MCF 10A (cell line): ENCODE results near the gene CATSPERZ. TPM values are rescaled to one million over a fixed set of nuclear protein-coding genes. Genes with fewer than 3 reads are reported as not detected.

ENCODE experiments used
- BruUV-seq: library from RNA; stranded (reverse); fragments of 400-500 nt; replicated peaks from 2 replicates; lab custom pipeline; 2021; lab: Mats Ljungman, UMichigan
- CTCF ChIA-PET: fragments of 300-600 bp; sonication (Branson Sonifier 250); formaldehyde crosslinking; extraction: SDS; loops from one replicate; lab custom pipeline; 2021; ENCODE audit warnings: antibody characterized with exemption, inconsistent platforms; lab: Yijun Ruan, JAX
- POLR2A ChIA-PET: fragments of 300-600, 350-650 bp; sonication (Branson Sonifier 250); formaldehyde crosslinking; extraction: SDS; loops from one replicate; lab custom pipeline; 2020; ENCODE audit warnings: antibody characterized with exemption, inconsistent platforms; lab: Yijun Ruan, JAX
- DNase-seq: peaks from one replicate; pipeline ENCODE4 v3.0.0-alpha.2; 2018; ENCODE audit not compliant: unreplicated experiment
- H3K27ac Mint-ChIP-seq: one replicate; pipeline ENCODE4 v1.8.0; 2022; ENCODE audit warnings: mild to moderate bottlenecking, low read depth, mixed read lengths; ENCODE audit not compliant: unreplicated experiment
- H3K27me3 Mint-ChIP-seq: one replicate; pipeline ENCODE4 v1.8.0; 2022; ENCODE audit warnings: mixed read lengths; ENCODE audit not compliant: insufficient read depth, unreplicated experiment
- H3K36me3 Mint-ChIP-seq: one replicate; pipeline ENCODE4 v1.8.0; 2022; ENCODE audit warnings: mild to moderate bottlenecking, moderate library complexity, mixed read lengths; ENCODE audit not compliant: insufficient read depth, unreplicated experiment
- H3K4me1 Mint-ChIP-seq: one replicate; pipeline ENCODE4 v1.8.0; 2022; ENCODE audit warnings: mixed read lengths; ENCODE audit not compliant: insufficient read depth, unreplicated experiment
- H3K4me3 Mint-ChIP-seq: one replicate; pipeline ENCODE4 v1.8.0; 2022; ENCODE audit warnings: mild to moderate bottlenecking, moderate library complexity, mixed read lengths; ENCODE audit not compliant: unreplicated experiment
- H3K9me3 Mint-ChIP-seq: one replicate; pipeline ENCODE4 v1.8.0; 2022; ENCODE audit warnings: mixed read lengths; ENCODE audit not compliant: unreplicated experiment
- CTCF ChIP-seq: fragments of 200-600 bp; IDR thresholded peaks from one replicate; pipeline ENCODE4 v1.8.0; 2022; ENCODE audit warnings: antibody characterized with exemption, mild to moderate bottlenecking; ENCODE audit not compliant: unreplicated experiment
- intact Hi-C: fragments of 100-400 bp; cut with micrococcal nuclease; formaldehyde crosslinking; loops from 2 replicates; pipeline ENCODE4 v1.14.1; 2022
- total RNA-seq: library from RNA; stranded (reverse); gene quantifications from 2 replicates; pipeline ENCODE4 v1.2.3, GENCODE V29; 2022

The CATSPERZ gene
- total RNA-seq, 1 experiment from 2014 or later = 0.68 TPM

- peaks cover 58% of the 10 kb centered on the region for H3K36me3 Mint-ChIP-seq
- H3K4me3 Mint-ChIP-seq = peak overlapping the region; percentile 86
- peaks cover 34% of the 10 kb centered on the region for H3K4me1 Mint-ChIP-seq
- ChIA-PET CTCF (interaction anchor here (0.6 to 10.2 kb wide), 9 partner anchors 12 to 456 kb away, joined by 3 to 148 read pairs (median 4); partner anchors contain the start of genes PLCB3 and RPS6KA4), POLR2A (interaction anchor here (0.6 to 5.8 kb wide), 13 partner anchors 10 to 1924 kb away, joined by 3 to 285 read pairs (median 10); partner anchors contain the start of genes CCDC88B, ESRRA, FKBP2 and RPS6KA4)
- H3K27ac Mint-ChIP-seq = peak overlapping the region; percentile 93
- TF ChIP-seq CTCF = no peak
- no peaks in the 10 kb centered on the region for H3K9me3 Mint-ChIP-seq
- no TSS peak for BruUV-seq
- no peak for DNase-seq
- no peaks in the 10 kb centered on the region for H3K27me3 Mint-ChIP-seq
- intact Hi-C loops = loop anchor here (1.0 kb wide), 2 partner anchors 12 to 16 kb away; no protein-coding TSS in a partner anchor
Measured at GRCh38 chr11:64318766-64319761, 18.9 kb downstream of the CATSPERZ start.

GRCh38 chr11:64320556-64320955 is 20.4 kb downstream of the CATSPERZ start:
- POLR2A ChIA-PET = interaction anchor here (0.8 to 5.6 kb wide), 4 partner anchors 16 to 81 kb away, joined by 3 to 285 read pairs (median 22); partner anchors contain the start of gene CCDC88B
- Mint-ChIP-seq H3K4me1 (peaks cover 40% of the 10 kb centered on the region), H3K27me3 (no peaks in the 10 kb centered on the region), H3K4me3 (peak overlapping the region; percentile 86), H3K36me3 (peaks cover 43% of the 10 kb centered on the region), H3K9me3 (no peaks in the 10 kb centered on the region), H3K27ac (peak overlapping the region; percentile 93)
- intact Hi-C loops = no loop called here
- CTCF ChIA-PET = interaction anchor here (0.6 to 10.2 kb wide), 4 partner anchors 11 to 69 kb away, joined by 3 to 148 read pairs (median 50); partner anchors contain the start of genes PLCB3 and RPS6KA4
- BruUV-seq = no TSS peak
- DNase-seq = no peak
- no peak for TF ChIP-seq CTCF

GRCh38 chr11:64321026-64321425 is 20.9 kb downstream of the CATSPERZ start:
- Mint-ChIP-seq H3K9me3 (no peaks in the 10 kb centered on the region), H3K4me1 (peaks cover 40% of the 10 kb centered on the region), H3K4me3 (peak overlapping the region; percentile 46), H3K27me3 (no peaks in the 10 kb centered on the region), H3K27ac (peak overlapping the region; percentile 93), H3K36me3 (peaks cover 38% of the 10 kb centered on the region)
- DNase-seq = no peak
- no peak for TF ChIP-seq CTCF
- POLR2A ChIA-PET = interaction anchor here (1.0 to 5.6 kb wide), 5 partner anchors 12 to 35 kb away, joined by 3 to 285 read pairs (median 8); partner anchors contain the start of genes CCDC88B and ESRRA
- intact Hi-C loops = no loop called here
- CTCF ChIA-PET = interaction anchor here (0.6 to 10.2 kb wide), 3 partner anchors 11 to 1724 kb away, joined by 3 to 148 read pairs (median 33); partner anchors contain the start of gene RPS6KA4
- BruUV-seq = no TSS peak
